Measurements from ENCODE around the gene KIAA1549.
A peak's percentile ranks its signal among the peaks of the same experiment; 100 is the strongest.

KIAA1549 gene

DNA sequence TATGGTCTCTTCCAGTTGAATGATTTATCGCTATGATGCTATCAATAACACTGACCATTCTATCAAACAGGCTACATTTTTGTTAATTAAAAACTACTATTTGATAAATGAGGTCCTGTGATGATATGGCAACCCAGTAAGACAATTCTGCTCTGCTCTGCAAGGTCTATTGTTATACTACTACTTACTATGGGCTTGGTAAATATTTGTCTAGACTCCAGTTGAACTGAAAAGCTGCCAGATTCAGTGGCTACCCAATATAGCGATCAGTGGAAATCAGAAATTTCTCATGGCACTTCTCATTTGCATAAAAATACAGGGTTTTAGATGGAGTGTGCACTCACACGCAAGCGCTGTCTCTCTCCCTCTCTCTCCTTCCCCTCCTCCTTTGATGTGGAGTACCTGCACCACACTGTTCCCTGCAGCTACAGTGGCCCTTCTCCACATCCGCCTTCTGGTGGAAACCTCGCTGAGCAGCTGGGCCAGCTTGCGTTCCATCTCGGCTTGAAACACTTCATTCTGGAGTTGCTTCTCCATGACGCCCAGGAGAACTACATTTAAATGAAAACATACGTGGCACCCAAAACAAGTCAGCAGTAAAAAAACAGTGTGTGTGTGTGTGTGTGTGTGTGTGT lies 77.9 kb downstream of the KIAA1549 start:
- no peak for DNase-seq

GRCh38 chr7:138902161-138902560 lies 79.0 kb downstream of the KIAA1549 start:
- no peak for DNase-seq

DNA sequence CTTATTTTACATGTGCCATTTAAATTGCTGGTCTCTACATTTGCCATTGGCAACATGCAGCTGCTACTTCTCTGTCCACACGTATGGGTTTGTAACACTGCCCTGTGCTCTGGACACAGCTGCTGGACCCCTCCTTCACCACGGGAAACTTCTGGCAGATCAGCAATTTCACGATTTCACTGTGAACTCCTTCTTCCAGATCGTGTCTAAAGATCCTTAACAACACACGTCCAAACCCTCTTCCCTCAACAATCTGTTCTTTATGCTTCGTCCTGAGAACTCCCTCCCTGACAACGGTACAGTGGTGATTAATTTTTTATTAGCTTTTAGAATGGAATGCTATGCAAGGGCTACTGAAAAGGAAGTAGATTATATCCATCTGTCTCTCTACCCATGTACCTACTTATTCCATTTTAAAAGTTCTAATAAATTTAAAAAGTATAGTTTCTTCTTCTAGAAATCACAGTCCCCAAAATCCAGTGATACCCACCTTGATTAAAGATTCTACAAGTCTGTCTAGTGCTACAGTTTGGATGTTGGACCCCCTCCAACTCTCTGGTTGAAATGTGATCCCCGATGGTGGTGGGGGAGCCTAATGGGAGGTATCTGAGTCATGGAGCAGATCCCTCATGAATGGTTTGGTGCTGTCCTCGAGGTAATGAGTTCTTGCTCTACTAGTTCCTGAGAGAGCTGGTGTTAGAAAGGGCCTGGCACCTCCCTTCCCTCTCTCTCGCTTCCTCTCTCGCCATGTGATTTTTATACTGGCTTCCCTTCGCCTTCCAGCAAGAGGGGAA lies 81.0 kb downstream of the KIAA1549 start:
- no peak for DNase-seq

DNA sequence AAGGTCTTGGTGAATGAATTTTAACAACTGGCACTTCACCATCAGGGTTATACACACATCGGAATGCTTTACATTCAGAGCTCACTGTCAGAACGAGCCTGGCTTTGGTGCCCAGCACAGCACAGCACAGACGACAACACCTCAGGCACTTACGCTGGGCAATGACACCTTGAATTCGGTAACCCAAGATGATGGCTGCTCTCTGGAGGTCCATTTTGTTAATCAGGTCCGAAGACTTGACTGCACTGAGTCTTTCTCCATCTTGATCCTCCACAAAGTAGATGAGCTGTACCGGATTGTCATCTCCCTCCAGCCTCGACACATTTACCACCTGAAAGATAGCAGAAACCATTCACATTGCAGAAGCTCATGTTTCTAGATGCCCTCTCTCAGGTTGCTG lies 82.4 kb downstream of the KIAA1549 start:
- no peak for DNase-seq

DNA sequence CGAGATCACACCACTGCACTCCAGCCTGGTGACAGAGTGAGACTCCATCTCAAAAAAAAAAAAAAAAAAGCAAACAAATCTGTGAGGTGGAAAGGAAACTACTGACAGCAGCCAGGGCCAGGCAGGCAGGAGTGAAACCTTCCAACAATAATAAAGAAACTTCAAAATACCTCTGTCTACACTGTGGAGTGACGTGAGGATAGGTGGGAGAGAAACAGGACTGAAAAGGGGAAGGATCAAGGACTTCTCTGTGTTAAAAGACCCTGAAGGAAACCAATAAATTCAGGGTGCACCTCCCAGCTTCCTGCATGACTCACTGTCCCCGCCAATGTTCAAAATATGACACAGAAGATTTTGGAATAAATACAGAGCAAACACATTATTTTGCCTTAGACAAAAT lies 82.9 kb downstream of the KIAA1549 start:
- DNase-seq, result peak; percentile 33

DNA sequence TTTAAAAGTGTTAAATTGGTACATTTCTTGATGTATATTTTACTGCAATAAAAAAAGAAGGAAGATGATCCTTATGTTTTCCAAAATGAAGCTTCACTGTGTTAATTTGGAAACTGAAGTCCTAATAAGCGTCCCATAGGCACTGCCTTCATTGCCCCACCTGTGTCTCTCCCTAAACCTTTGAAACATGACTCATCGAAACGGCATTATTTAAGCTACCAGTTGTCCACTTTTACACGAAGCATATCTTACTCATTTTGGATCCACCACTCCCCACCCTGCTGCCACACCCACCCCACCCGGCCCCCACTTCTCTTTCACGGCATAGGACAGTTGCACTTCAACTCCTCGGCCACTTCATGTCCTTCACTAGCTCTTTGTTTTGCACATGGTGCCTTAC lies 85.5 kb downstream of the KIAA1549 start:
- peak; percentile 18 for DNase-seq

DNA sequence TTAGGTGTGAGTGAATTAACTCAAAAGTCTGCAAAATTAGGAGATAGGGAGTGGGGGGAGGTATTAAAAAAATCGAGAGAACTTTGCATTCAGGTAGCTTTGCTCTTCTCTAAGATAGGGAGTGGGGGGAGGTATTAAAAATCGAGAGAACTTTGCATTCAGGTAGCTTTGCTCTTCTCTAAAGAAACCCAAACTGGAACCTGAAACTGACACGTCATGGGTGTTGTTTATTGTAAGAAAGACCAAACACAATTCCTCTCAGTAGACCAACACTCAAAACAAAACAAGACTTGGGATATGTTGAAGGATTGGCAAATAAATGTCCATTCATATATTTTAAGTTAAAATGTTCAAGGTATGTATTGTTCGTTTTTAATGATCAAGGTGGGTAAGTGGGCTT lies 87.9 kb downstream of the KIAA1549 start:
- no peak for DNase-seq

DNA sequence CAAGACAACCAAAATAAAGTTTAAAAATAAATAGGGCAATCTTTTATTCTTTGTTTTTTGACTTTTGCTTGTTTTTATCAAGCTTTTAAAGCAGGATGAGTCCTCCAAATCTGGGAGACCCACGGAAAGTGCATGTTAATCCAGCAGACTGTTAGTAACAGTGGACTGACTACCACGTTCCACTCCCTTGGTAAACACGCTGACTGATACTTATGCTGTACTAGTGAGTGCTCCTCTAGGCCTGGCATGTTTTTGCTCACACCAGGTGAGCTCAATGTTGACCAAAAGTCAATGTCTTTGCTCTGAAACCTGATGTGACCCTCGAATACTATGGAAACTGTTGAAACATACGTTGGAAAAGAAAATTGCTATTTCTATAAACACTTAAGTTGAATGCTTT lies 88.4 kb downstream of the KIAA1549 start:
- DNase-seq, result no peak

GRCh38 chr7:138892006-138892630 lies 89.1 kb downstream of the KIAA1549 start:
- DNase-seq, result no peak

DNA sequence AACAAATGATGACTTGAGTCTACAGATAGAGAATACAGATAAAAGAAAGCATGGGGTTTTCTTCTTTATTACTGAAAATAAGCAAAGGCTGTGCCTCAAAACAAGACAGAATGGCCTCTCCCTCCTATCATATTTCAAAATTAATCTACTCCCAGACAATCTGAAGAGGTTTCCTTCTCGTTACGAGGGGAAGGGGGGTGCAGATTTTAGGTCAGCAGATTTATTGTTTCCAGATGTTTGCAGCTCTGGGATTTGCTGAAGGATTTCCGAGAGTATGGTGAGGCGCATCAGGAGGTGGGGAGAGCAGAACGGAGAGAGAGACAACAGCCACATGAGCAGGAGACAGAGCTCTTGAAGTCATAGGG lies 89.8 kb downstream of the KIAA1549 start:
- no peak for DNase-seq

- no peak for DNase-seq
These were observed 90.4 kb downstream of the KIAA1549 start for GRCh38 chr7:138890499-138891445.

DNA sequence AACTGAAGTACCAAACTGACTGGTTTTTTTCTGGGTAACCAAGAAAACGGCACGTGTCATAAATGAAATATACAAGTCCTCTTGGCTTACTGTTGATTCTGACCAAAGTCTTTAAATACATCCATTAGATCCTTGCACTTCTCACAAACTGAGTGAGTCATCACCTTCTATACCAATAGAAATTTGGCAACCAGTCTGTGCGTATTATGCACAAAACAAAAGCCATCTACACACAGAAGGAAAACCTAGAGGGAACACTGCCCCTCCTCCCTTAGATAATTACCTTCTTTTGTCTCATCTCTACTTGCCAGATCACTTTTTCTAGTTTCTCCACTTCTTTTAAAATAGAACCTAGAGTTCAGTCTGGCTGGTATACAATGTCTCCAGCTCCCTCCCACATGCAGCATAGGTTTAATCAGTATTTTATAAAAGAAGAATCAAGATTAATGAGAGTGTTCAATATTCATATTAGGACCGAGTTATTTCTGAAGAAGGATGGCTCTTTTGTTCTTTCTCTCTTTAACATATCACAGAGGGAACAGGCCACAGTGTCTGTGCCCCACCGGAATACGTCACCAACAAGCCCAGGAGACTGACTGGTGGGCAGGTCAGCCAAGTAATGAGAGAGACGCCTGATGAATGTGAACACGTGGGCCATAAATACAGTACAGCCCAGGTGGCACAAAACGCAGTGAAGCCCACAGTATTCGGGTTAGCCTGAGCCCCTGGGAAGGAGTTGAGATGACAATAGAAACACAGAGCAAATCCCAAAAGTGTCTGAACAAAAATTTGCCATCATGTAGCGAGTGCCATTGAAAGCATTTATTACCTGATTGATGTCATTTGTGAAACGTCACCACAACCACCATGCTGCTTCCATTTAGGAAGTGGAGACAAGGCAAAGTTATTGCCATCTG lies 91.3 kb downstream of the KIAA1549 start:
- no peak for DNase-seq

DNA sequence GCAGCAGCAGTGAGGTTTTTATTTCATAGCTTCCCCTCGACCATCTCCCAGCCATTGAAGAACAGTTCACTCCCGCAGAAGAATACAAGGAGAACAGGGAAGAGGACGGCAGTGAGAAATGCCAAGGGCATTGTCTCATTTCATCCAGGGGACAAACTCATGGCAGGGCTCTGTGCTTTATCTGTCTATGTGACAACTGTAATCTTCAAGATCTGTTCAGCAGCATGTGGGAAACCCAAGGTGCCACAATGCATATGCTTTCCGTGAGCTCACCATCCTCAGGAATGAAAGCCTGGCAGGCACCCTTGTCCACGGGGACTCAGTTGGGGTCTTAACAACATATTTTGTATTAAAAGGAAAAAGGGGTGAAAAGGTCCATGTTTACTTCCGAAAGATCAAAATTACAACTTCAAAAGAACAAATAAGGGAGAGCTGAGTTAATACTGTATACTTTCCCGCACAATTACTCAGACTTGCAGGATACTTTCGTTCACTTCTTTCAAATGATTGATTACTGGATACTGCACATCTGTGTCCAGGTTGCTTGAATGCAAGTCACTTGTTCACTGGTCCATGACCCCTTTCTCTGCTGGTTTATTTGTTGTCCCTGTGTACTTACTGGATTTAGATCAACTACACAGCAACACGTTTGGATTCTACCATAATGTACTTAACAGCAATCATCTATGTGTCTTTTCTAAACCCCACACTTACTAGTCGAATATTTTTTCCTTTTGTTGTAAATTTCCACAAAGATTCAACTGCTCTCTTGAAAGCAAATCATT lies 93.1 kb downstream of the KIAA1549 start:
- DNase-seq, result no peak

DNA sequence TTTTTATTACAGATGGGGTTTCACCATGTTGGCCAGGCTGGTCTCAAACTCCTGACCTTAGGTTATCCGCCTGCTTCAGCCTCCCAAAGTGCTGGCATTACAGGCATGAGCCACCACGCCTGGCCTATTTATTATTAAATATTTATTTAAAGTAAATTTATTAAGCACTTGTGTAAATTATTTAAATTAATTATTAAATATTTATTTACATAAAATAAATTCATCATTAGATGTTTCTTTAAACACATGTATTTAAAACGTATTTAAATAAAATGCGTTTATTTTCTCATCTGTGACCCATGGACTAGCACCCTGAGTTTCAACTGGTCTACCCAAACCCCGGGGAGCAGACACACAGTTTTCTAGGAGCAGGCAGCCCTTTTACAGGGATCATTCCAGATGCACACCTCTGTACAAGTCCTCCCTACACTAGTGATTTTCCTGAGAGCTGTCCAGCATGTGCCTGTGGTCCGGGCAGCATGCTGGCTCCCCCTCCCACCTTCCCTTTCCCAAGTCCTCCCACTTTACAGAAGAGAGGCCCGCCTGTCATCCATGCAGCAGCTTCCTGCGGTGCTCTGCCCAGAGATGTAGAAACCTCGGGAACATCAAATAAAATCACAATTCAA lies 94.0 kb downstream of the KIAA1549 start:
- no peak for DNase-seq

- peak; percentile 94 for DNase-seq
These were observed 94.7 kb downstream of the KIAA1549 start for GRCh38 chr7:138886501-138886917.

- DNase-seq, result peak; percentile 19
These were observed 95.6 kb downstream of the KIAA1549 start for GRCh38 chr7:138885383-138886147.

DNA sequence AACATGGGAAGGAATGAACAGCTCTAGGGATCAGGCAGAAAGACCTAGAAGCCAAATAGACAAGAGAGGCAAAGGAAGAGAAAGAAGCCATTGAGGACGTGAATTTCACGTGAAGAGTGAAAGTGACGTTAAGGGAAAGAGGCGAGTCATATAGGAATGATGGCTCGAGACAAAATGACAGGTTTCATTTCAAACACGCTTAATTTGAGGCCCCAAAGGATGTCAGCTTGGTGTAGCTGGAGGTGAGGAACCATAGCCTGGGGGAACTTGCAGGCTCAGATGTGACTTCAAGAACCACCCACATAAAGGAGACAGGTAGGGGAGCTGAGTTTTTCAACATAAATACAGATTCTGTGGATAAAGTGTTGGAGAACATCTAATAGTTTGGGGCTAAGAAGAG lies 98.9 kb downstream of the KIAA1549 start:
- no peak for DNase-seq

DNA sequence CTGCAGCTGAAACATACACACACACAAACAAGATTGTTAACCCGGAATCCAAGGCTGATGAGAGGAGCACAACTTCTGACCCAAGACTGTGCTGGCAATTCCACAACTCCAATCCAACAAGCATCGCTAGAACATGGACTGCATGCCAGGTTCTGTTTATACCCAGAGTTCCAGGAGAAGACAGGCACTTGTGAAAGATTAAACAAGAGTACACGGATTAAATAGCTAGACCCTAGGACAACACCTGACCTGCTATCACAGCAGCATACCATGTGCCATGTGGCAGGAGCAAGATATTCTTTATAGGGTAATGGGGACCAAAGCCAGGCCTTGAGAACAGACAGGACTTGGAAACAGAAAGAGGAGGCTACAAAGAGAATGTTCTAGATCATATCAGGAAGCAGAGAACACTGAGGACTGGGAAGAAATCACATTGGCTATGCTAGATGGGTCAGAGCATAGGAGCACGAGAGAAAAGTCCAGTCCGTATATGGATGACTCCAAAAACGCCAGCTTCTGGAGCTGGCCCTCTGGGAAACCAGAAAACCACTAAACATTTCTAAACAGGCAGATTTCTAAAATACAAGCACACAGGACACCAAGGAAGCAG lies 99.5 kb downstream of the KIAA1549 start:
- DNase-seq, result no peak

- no peak for DNase-seq
These were observed 100.2 kb downstream of the KIAA1549 start for GRCh38 chr7:138880881-138881578.

All from hematopoietic multipotent progenitor cell treated with erythropoietin and hydrocortisone succinate and interleukin-3 and kit ligand, for 4 days (in vitro differentiated cells).